GM12801 (cell line): ENCODE data around the gene CYREN.

Experiments used
- CTCF ChIP-seq: IDR thresholded peaks from one replicate; pipeline ENCODE4 v1.5.1; 2011; ENCODE audit warnings: control low read depth; ENCODE audit not compliant: insufficient read length; ENCODE audit errors: extremely low read depth

Gene CYREN

GRCh38 chr7:135209225-135209834, 38.8 kb upstream of the CYREN start:
- no peak for TF ChIP-seq CTCF

- no peak for TF ChIP-seq CTCF
Observed at GRCh38 chr7:135208102-135208793, 37.7 kb upstream of the CYREN start.

GRCh38 chr7:135207406-135208101, 37.0 kb upstream of the CYREN start:
- TF ChIP-seq CTCF = no peak

- TF ChIP-seq CTCF = no peak
Observed at GRCh38 chr7:135206941-135207391, 36.5 kb upstream of the CYREN start.

- no peak for TF ChIP-seq CTCF
Observed at GRCh38 chr7:135205850-135206249, 35.3 kb upstream of the CYREN start.

GRCh38 chr7:135204876-135205275, 34.4 kb upstream of the CYREN start:
- no peak for TF ChIP-seq CTCF

- TF ChIP-seq CTCF = no peak
Observed at GRCh38 chr7:135204341-135204749, 33.8 kb upstream of the CYREN start.
